CD4-positive, alpha-beta memory T cell (primary cell): Measurements from ENCODE around the gene ANGPTL1. TPM values are rescaled to one million over a fixed set of nuclear protein-coding genes. Genes with fewer than 3 reads are reported as not detected.
"Not testable (repeated sequence)": the region's sequence is repeated elsewhere in the genome, so short reads cannot be mapped to it uniquely, and the experiment has no call there.

Source experiments
- CTCF ChIA-PET: fragments of 350-600 bp; sonication (Branson Sonifier 250); formaldehyde crosslinking; loops from one replicate; lab custom pipeline; 2021; ENCODE audit warnings: inconsistent platforms; ENCODE audit not compliant: partially characterized antibody; lab: Charles Lee
- POLR2A ChIA-PET: fragments of 350-600 bp; sonication (Branson Sonifier 250); formaldehyde crosslinking; loops from one replicate; lab custom pipeline; 2021; ENCODE audit not compliant: partially characterized antibody; lab: Charles Lee
- DNase-seq, 5 donors: peaks; one replicate each; pipeline versions ENCODE4 v3.0.0 to v3.0.0-alpha.2; 2020 to 2022; ENCODE audit warnings: mixed read lengths in 1 of 5
- H3K27ac ChIP-seq: one replicate; pipeline ENCODE4 v1.7.0; 2013; ENCODE audit warnings: low read depth, low read length
- H3K27me3 ChIP-seq: 2 replicates; pipeline ENCODE4 v1.7.0; 2013; ENCODE audit warnings: mild to moderate bottlenecking, low read length, moderate library complexity; ENCODE audit not compliant: insufficient read depth
- H3K36me3 ChIP-seq: 2 replicates; pipeline ENCODE4 v1.7.0; 2013; ENCODE audit warnings: mild to moderate bottlenecking, low read length, moderate library complexity; ENCODE audit not compliant: insufficient read depth
- H3K4me1 ChIP-seq: 2 replicates; pipeline ENCODE4 v1.7.0; 2013; ENCODE audit warnings: mild to moderate bottlenecking, low read length, moderate library complexity; ENCODE audit not compliant: insufficient read depth
- H3K4me3 ChIP-seq, 2 donors: one replicate each; pipeline ENCODE4 v1.7.0; 2013; ENCODE audit warnings: low read length in 2 of 2, mild to moderate bottlenecking in 1 of 2
- H3K9me3 ChIP-seq, 2 donors: one replicate each; pipeline ENCODE4 v1.7.0; 2013; ENCODE audit warnings: low read length in 2 of 2, control low read depth in 1 of 2; ENCODE audit not compliant: control insufficient read depth in 1 of 2
- H3K27ac Mint-ChIP-seq, 7 donors: one replicate each; pipeline ENCODE4 v1.8.0; 2020 to 2021; ENCODE audit warnings: mixed read lengths in 7 of 7, mild to moderate bottlenecking in 6 of 7, inconsistent platforms in 3 of 7, moderate library complexity in 3 of 7
- H3K27me3 Mint-ChIP-seq, 2 donors: one replicate each; pipeline ENCODE4 v1.8.0; 2020 to 2021; ENCODE audit warnings: mixed read lengths in 2 of 2
- H3K36me3 Mint-ChIP-seq, 2 donors: one replicate each; pipeline ENCODE4 v1.8.0; 2020 to 2021; ENCODE audit warnings: mixed read lengths in 2 of 2, inconsistent platforms in 1 of 2, mild to moderate bottlenecking in 1 of 2
- H3K4me1 Mint-ChIP-seq, 4 donors: one replicate each; pipeline ENCODE4 v1.8.0; 2020 to 2021; ENCODE audit warnings: mixed read lengths in 4 of 4, mild to moderate bottlenecking in 1 of 4
- H3K4me3 Mint-ChIP-seq, 8 donors: one replicate each; pipeline ENCODE4 v1.8.0; 2020 to 2021; ENCODE audit warnings: mixed read lengths in 8 of 8, mild to moderate bottlenecking in 7 of 8, moderate library complexity in 6 of 8, inconsistent platforms in 3 of 8
- H3K9me3 Mint-ChIP-seq, 8 donors: one replicate each; pipeline ENCODE4 v1.8.0; 2020 to 2021; ENCODE audit warnings: mixed read lengths in 8 of 8, mild to moderate bottlenecking in 5 of 8, inconsistent platforms in 3 of 8, moderate library complexity in 1 of 8
- intact Hi-C: fragments of 100-400 bp; cut with micrococcal nuclease; formaldehyde crosslinking; loops from one replicate; pipeline ENCODE4 v1.15.1; 2023
- polyA plus RNA-seq, 2 donors: library from polyadenylated mRNA; unstranded; fragments of 300-500 nt; fragmentation: Illumina TruSeq; gene quantifications; one replicate each; pipeline ENCODE4 v1.2.3, GENCODE V29; 2021
- total RNA-seq, 2 experiments: library from RNA; stranded (reverse); gene quantifications; one replicate each; pipeline ENCODE4 v1.2.3, GENCODE V29; 2021

Gene ANGPTL1
- total and polyA plus RNA-seq, 4 experiments from 2014 or later: not detected

DNA sequence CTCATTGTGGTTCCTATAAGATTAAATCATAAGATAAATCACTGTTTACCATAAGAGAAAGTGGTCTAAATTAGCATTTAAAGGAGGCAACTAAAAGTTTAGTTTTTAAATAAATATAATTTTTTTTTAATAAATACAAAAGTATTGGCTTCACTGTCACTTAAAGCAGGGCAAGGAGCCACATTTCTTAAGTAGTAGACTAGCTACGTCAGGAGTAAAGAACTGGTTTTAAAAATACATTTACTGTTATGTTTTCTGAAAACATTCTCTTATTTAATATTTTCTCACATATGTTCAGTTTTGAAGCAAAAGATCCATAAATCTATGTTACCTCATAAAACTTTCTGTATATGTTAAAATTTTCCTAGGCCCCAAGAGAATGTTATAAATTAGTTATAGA, 2.2 kb downstream of the ANGPTL1 start:
- Histone ChIP-seq H3K27ac (no peak overlapping the region), H3K27me3 (no peaks in the 10 kb centered on the region), H3K36me3 (no peaks in the 10 kb centered on the region), H3K9me3 (no peaks in the 10 kb centered on the region), H3K4me1 (no peaks in the 10 kb centered on the region), H3K4me3 (no peak overlapping the region)
- no peak overlapping the region for H3K4me3 Mint-ChIP-seq
- H3K4me1 Mint-ChIP-seq: peaks cover 0 to 5% (median 1%) of the 10 kb centered on the region in 4 donors
- DNase-seq: no peak
- H3K27me3 Mint-ChIP-seq: no peaks in the 10 kb centered on the region
- intact Hi-C loops: no loop called here
- H3K36me3 Mint-ChIP-seq: no peaks in the 10 kb centered on the region
- no peaks in the 10 kb centered on the region for H3K9me3 Mint-ChIP-seq
- CTCF ChIA-PET: no interaction called here
- POLR2A ChIA-PET: no interaction called here
- H3K27ac Mint-ChIP-seq: no peak overlapping the region

DNA sequence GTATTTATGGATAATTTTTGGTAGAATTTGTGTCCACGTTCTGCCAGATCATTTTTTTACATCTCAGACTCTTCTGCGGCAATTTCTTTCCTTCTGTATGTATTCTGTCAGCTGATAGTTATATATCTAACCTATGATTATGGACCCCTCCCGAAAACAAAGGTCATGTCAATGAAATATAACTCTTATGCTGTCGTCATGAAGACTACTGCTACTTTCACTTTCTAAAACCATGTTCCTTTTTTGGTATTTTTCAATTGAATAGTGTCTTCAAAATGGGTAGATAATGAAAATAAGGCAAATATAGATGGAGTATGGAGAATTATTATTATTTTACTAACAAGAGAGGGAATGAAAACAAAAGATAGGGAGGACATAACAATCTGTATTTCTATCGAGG, 3.2 kb downstream of the ANGPTL1 start:
- Mint-ChIP-seq H3K36me3 (no peaks in the 10 kb centered on the region), H3K4me3 (peak overlapping the region in 3 of 8 donors; percentile 12 to 32 (median 31)), H3K27ac (no peak overlapping the region), H3K9me3 (no peaks in the 10 kb centered on the region), H3K27me3 (peaks cover 0 to 1% of the 10 kb centered on the region in 2 donors), H3K4me1 (peaks cover 0 to 7% (median 1%) of the 10 kb centered on the region in 4 donors)
- POLR2A ChIA-PET: no interaction called here
- DNase-seq: no peak
- H3K27me3 ChIP-seq: no peaks in the 10 kb centered on the region
- no peaks in the 10 kb centered on the region for H3K36me3 ChIP-seq
- no peak overlapping the region for H3K27ac ChIP-seq
- no peak overlapping the region for H3K4me3 ChIP-seq
- CTCF ChIA-PET: no interaction called here
- intact Hi-C loops: no loop called here
- H3K4me1 ChIP-seq: no peaks in the 10 kb centered on the region
- H3K9me3 ChIP-seq: no peaks in the 10 kb centered on the region

DNA sequence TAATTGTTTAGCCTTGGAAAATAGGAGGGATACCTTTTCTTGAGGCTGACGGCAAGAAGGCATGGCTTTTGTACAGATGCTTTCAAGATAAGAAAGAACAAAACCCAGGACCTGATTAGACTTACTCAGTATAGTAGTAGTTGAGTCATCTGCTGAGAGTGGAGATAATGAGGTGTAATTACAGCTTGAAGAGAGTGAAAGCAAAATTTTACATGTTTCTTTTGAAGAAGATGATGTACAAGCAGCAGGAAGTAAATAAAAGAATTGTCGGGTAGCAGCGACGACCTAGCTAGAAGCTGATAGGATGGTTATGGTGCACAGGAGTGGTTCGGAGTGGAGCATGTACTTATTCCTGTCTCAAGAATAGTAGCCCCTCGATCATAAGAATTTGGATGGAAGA, 6.6 kb downstream of the ANGPTL1 start:
- Mint-ChIP-seq H3K9me3 (no peaks in the 10 kb centered on the region), H3K27ac (no peak overlapping the region), H3K4me3 (no peak overlapping the region), H3K36me3 (peaks cover 3 to 6% of the 10 kb centered on the region in 2 donors), H3K4me1 (peaks cover 0 to 9% (median 1%) of the 10 kb centered on the region in 4 donors), H3K27me3 (peaks cover 2 to 3% of the 10 kb centered on the region in 2 donors)
- no peak for DNase-seq
- Histone ChIP-seq H3K4me1 (no peaks in the 10 kb centered on the region), H3K9me3 (no peaks in the 10 kb centered on the region), H3K36me3 (no peaks in the 10 kb centered on the region), H3K4me3 (no peak overlapping the region), H3K27me3 (no peaks in the 10 kb centered on the region), H3K27ac (no peak overlapping the region)
- ChIA-PET POLR2A (no interaction called here), CTCF (no interaction called here)
- intact Hi-C loops: no loop called here

- no peak for DNase-seq
- Mint-ChIP-seq H3K27me3 (peaks cover 2 to 3% of the 10 kb centered on the region in 2 donors), H3K9me3 (no peaks in the 10 kb centered on the region), H3K4me1 (peaks cover 0 to 9% (median 1%) of the 10 kb centered on the region in 4 donors), H3K36me3 (peaks cover 3 to 6% of the 10 kb centered on the region in 2 donors), H3K27ac (no peak overlapping the region), H3K4me3 (no peak overlapping the region)
- Histone ChIP-seq H3K4me3 (no peak overlapping the region), H3K9me3 (no peaks in the 10 kb centered on the region), H3K27me3 (no peaks in the 10 kb centered on the region), H3K36me3 (no peaks in the 10 kb centered on the region), H3K27ac (no peak overlapping the region), H3K4me1 (no peaks in the 10 kb centered on the region)
- POLR2A ChIA-PET: no interaction called here
- CTCF ChIA-PET: no interaction called here
- intact Hi-C loops: no loop called here
Observed at GRCh38 chr1:178862864-178863263, 8.0 kb downstream of the ANGPTL1 start.

GRCh38 chr1:178862416-178862815, 8.5 kb downstream of the ANGPTL1 start:
- H3K27me3 ChIP-seq: no peaks in the 10 kb centered on the region
- H3K27ac Mint-ChIP-seq: no peak overlapping the region
- H3K4me1 Mint-ChIP-seq: peaks cover 0 to 6% (median 0%) of the 10 kb centered on the region in 4 donors
- H3K36me3 ChIP-seq: no peaks in the 10 kb centered on the region
- H3K9me3 ChIP-seq: no peaks in the 10 kb centered on the region
- H3K4me1 ChIP-seq: no peaks in the 10 kb centered on the region
- ChIA-PET POLR2A (no interaction called here), CTCF (no interaction called here)
- peaks cover 2 to 3% of the 10 kb centered on the region in 2 donors for H3K27me3 Mint-ChIP-seq
- H3K36me3 Mint-ChIP-seq: peaks cover 3 to 6% of the 10 kb centered on the region in 2 donors
- no peak overlapping the region for H3K4me3 Mint-ChIP-seq
- no peak overlapping the region for H3K27ac ChIP-seq
- intact Hi-C loops: no loop called here
- DNase-seq: no peak
- H3K4me3 ChIP-seq: no peak overlapping the region
- H3K9me3 Mint-ChIP-seq: no peaks in the 10 kb centered on the region

- DNase-seq: no peak
- Histone ChIP-seq H3K27me3 (no peaks in the 10 kb centered on the region), H3K27ac (no peak overlapping the region), H3K4me3 (no peak overlapping the region), H3K9me3 (no peaks in the 10 kb centered on the region), H3K36me3 (no peaks in the 10 kb centered on the region), H3K4me1 (no peaks in the 10 kb centered on the region)
- POLR2A ChIA-PET: no interaction called here
- Mint-ChIP-seq H3K4me3 (no peak overlapping the region), H3K27ac (no peak overlapping the region), H3K27me3 (peaks cover 0 to 3% of the 10 kb centered on the region in 2 donors), H3K36me3 (peaks cover 3 to 6% of the 10 kb centered on the region in 2 donors), H3K9me3 (peaks cover 0 to 2% (median 0%) of the 10 kb centered on the region in 8 donors), H3K4me1 (peaks cover 0 to 1% (median 0%) of the 10 kb centered on the region in 4 donors)
- intact Hi-C loops: no loop called here
- CTCF ChIA-PET: no interaction called here
Observed at GRCh38 chr1:178857126-178857525, 13.8 kb downstream of the ANGPTL1 start.

DNA sequence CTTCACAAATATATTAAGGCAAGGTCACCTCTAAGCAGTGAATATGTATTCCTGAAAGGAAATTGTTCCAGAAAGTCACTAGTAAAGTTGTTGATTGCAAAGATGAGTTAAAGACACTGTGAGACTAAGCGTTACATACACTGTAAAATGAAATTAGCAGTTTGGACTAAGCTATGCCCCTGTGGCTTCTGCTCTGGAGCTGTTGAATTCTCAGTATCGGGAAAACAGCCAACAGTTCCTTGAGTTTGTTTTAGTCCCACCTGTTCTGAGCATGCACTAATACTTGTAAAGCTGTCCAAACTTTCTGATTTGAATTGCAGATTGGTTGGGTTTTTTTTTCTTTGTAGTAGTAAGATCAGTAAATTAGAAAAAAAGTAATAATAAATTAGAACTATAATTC, 21.0 kb downstream of the ANGPTL1 start:
- Histone ChIP-seq H3K36me3 (no peaks in the 10 kb centered on the region), H3K4me3 (no peak overlapping the region), H3K27ac (no peak overlapping the region), H3K9me3 (no peaks in the 10 kb centered on the region), H3K27me3 (no peaks in the 10 kb centered on the region), H3K4me1 (no peaks in the 10 kb centered on the region)
- H3K9me3 Mint-ChIP-seq: no peaks in the 10 kb centered on the region
- H3K27ac Mint-ChIP-seq: no peak overlapping the region
- no peaks in the 10 kb centered on the region for H3K4me1 Mint-ChIP-seq
- POLR2A ChIA-PET: no interaction called here
- no peak overlapping the region for H3K4me3 Mint-ChIP-seq
- no peaks in the 10 kb centered on the region for H3K27me3 Mint-ChIP-seq
- DNase-seq: no peak
- CTCF ChIA-PET: no interaction called here
- intact Hi-C loops: no loop called here
- H3K36me3 Mint-ChIP-seq: no peaks in the 10 kb centered on the region

DNA sequence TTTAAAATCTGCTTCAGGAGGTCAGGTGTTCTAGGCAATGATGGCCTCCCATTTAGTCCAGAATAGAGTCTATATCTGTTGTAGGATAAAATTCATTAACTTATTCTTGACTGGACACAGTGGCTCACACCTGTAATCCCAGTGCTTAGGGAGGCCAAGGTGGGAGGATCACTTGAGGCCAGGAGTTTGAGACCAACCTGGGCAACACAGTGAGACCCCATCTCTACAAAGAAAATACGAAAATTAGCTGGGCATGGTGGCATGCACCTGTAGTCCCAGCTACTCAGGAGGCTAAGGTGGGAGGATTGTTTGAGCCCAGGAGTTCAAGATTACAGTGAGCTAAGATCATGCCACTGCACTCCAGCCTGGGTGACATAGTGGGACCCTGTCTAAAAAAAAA, 23.0 kb downstream of the ANGPTL1 start:
- POLR2A ChIA-PET: not testable (repeated sequence)

More for the DNA sequence above, 23.0 kb downstream of the ANGPTL1 start:
- H3K4me3 ChIP-seq, H3K9me3 Mint-ChIP-seq, H3K27ac Mint-ChIP-seq, intact Hi-C loops, H3K9me3 ChIP-seq, CTCF ChIA-PET, H3K4me1 ChIP-seq, H3K4me3 Mint-ChIP-seq, H3K27me3 Mint-ChIP-seq, DNase-seq, H3K36me3 ChIP-seq, H3K27me3 ChIP-seq, H3K36me3 Mint-ChIP-seq, H3K27ac ChIP-seq, H3K4me1 Mint-ChIP-seq: not testable (repeated sequence)
